HG02678 (cell line): ENCODE measurements around the gene MOAP1.
"Not testable (repeated sequence)": the region's sequence is repeated elsewhere in the genome, so short reads cannot be mapped to it uniquely, and the experiment has no call there.

Experiments used
- ATAC-seq: cut with Tn5 transposase; IDR thresholded peaks from one replicate; pipeline ENCODE4 v1.9.1; 2021; ENCODE audit warnings: mild to moderate bottlenecking, moderate library complexity; ENCODE audit not compliant: unreplicated experiment

Gene MOAP1

GRCh38 chr14:93150227-93151208, 34.2 kb downstream of the MOAP1 start:
- no peak for ATAC-seq

GRCh38 chr14:93148979-93149378, 35.7 kb downstream of the MOAP1 start:
- ATAC-seq = no peak

- ATAC-seq = no peak
Measured at GRCh38 chr14:93146119-93146518, 38.6 kb downstream of the MOAP1 start.

- no peak for ATAC-seq
Measured at GRCh38 chr14:93142854-93143652, 41.6 kb downstream of the MOAP1 start.

GRCh38 chr14:93137864-93138263, 46.8 kb downstream of the MOAP1 start:
- ATAC-seq = no peak

- ATAC-seq = not testable (repeated sequence)
Measured at GRCh38 chr14:93136508-93136907, 48.2 kb downstream of the MOAP1 start.

GRCh38 chr14:93136009-93136408, 48.7 kb downstream of the MOAP1 start:
- ATAC-seq = no peak

GRCh38 chr14:93135399-93135798, 49.3 kb downstream of the MOAP1 start:
- ATAC-seq = no peak

- no peak for ATAC-seq
Measured at GRCh38 chr14:93133464-93133863, 51.2 kb downstream of the MOAP1 start.

- no peak for ATAC-seq
Measured at GRCh38 chr14:93132472-93133065, 52.1 kb downstream of the MOAP1 start.
